Ovary (tissue), 9 donors: Measurements from ENCODE around the gene TMEM94. TPM values are rescaled to one million over a fixed set of nuclear protein-coding genes. Genes with fewer than 3 reads are reported as not detected.

ENCODE experiments used
- DNase-seq, 5 donors: peaks; one replicate each; pipeline ENCODE4 v3.0.0-alpha.2; 2019 to 2020
- H3K27ac ChIP-seq, 2 donors: fragments of 200-600 bp; one replicate each; pipeline versions ENCODE4 v1.5.1 to v1.8.0; 2019 to 2022
- H3K27me3 ChIP-seq: fragments of 200-600 bp; one replicate; pipeline ENCODE4 v1.8.0; 2022
- H3K36me3 ChIP-seq: fragments of 200-600 bp; sonication (generic); one replicate; pipeline ENCODE4 v1.5.1; 2019
- H3K4me1 ChIP-seq: one replicate; pipeline ENCODE4 v1.8.1; 2013; ENCODE audit warnings: mild to moderate bottlenecking, moderate library complexity; ENCODE audit not compliant: insufficient read depth
- H3K4me3 ChIP-seq: fragments of 200-600 bp; sonication (generic); one replicate; pipeline ENCODE4 v1.5.1; 2017
- H3K9me3 ChIP-seq, 2 donors: fragments of 200-600 bp in 1 of 2; sonication (generic) in 1 of 2; one replicate each; pipeline versions ENCODE4 v1.5.1 to v1.8.1; 2013 to 2019; ENCODE audit warnings: mild to moderate bottlenecking in 1 of 2, moderate library complexity in 1 of 2
- EP300 ChIP-seq: sonication (generic); formaldehyde crosslinking; IDR thresholded peaks from one replicate; pipeline ENCODE4 v1.6.1; 2017; ENCODE audit warnings: antibody characterized with exemption
- POLR2A ChIP-seq: fragments of 450-650 bp; IDR thresholded peaks from one replicate; pipeline ENCODE4 v1.6.1; 2017; ENCODE audit warnings: antibody characterized with exemption, mild to moderate bottlenecking, moderate library complexity
- WGBS, 3 donors: extraction: QIAGEN DNeasy Blood & Tissue Kit in 1 of 3; methylation state at CpG; one replicate each; pipeline versions ENCODE4 v1.1.5 to v1.1.7; 2013 to 2017; 5-methylcytosine and 5-hydroxymethylcytosine counted together
- intact Hi-C, 4 donors: fragments of 100-400 bp; cut with DNase I; formaldehyde crosslinking; loops; one replicate each; pipeline versions ENCODE4 v1.11.0 to v1.15.1; 2022 to 2023
- polyA plus RNA-seq, 2 donors: library from polyadenylated mRNA; stranded (reverse); fragments of 200-250 nt in 1 of 2; fragments of 350-450 nt in 1 of 2; fragmentation: Illumina TruSeq in 1 of 2; extraction: RNeasy Lipid Tissue Mini Kit (QIAGEN cat#74804) in 1 of 2; gene quantifications; one replicate each; pipeline ENCODE4 v1.2.3, GENCODE V29; 2013 to 2014
- total RNA-seq, 7 donors: library from RNA; depleted of rRNA in 2 of 7; stranded (reverse); fragments of >200 nt in 2 of 7; fragmentation: NEBNext Ultra II Directional in 3 of 7; extraction: Animal tissue kit (Norgen Biotek cat#: 25700) in 3 of 7; gene quantifications; one replicate each; pipeline versions ENCODE4 v1.1.0 to v1.2.4, GENCODE V29; 2016 to 2023
- TF ChIP-seq, protein P1 (sequence below), 3 donors: fragments of 450-650 bp in 2 of 3; fragments of 200-600 bp in 1 of 3; IDR thresholded peaks; one replicate each; pipeline versions ENCODE4 v1.5.1 to v1.8.0; 2016 to 2022; ENCODE audit warnings: antibody characterized with exemption in 3 of 3, mild to moderate bottlenecking in 1 of 3
- donor health status: DM: no; HTN: no; CAD: no; lungs with moderate emphysema.
- donor health status: DM: no; HTN: no; CAD: no.
- donor health status: Bipolar disorder and iron deficiency.
- donor health status: DM: yes; HTN: yes; CAD: no.
- donor health status: DM: no; HTN: no; CAD: no.
- donor health status: DM: yes; HTN: yes; CAD: no.

TMEM94 gene
- total and polyA plus RNA-seq, 9 donors: 29.2 to 87.1 (median 73.3) TPM

GRCh38 chr17:75512926-75513640 lies 56.6 kb downstream of the TMEM94 start:
- Histone ChIP-seq H3K36me3 (no peaks in the 10 kb centered on the region), H3K4me3 (no peak overlapping the region), H3K4me1 (peaks cover 23% of the 10 kb centered on the region), H3K27ac (no peak overlapping the region), H3K27me3 (no peaks in the 10 kb centered on the region), H3K9me3 (no peaks in the 10 kb centered on the region)
- WGBS, 3 donors: 54 to 63% (median 59%) methylated on average over 10 of the region's 10 CpGs
- no peak for DNase-seq
- intact Hi-C loops: loop anchor here in 1 of 4 donors (10.0 kb wide), 1 partner anchor 188 kb away; no protein-coding TSS in a partner anchor
- TF ChIP-seq POLR2A (no peak), EP300 (no peak)
- TF ChIP-seq, protein P1, sequence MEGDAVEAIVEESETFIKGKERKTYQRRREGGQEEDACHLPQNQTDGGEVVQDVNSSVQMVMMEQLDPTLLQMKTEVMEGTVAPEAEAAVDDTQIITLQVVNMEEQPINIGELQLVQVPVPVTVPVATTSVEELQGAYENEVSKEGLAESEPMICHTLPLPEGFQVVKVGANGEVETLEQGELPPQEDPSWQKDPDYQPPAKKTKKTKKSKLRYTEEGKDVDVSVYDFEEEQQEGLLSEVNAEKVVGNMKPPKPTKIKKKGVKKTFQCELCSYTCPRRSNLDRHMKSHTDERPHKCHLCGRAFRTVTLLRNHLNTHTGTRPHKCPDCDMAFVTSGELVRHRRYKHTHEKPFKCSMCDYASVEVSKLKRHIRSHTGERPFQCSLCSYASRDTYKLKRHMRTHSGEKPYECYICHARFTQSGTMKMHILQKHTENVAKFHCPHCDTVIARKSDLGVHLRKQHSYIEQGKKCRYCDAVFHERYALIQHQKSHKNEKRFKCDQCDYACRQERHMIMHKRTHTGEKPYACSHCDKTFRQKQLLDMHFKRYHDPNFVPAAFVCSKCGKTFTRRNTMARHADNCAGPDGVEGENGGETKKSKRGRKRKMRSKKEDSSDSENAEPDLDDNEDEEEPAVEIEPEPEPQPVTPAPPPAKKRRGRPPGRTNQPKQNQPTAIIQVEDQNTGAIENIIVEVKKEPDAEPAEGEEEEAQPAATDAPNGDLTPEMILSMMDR (IDR thresholded peaks at IDR 0.05): no peak

- peak overlapping the region; percentile 94 for H3K4me3 ChIP-seq
- WGBS, 3 donors: 53 to 67% (median 59%) methylated on average over 17 of the region's 17 CpGs
- peaks cover 23% of the 10 kb centered on the region for H3K4me1 ChIP-seq
- H3K27ac ChIP-seq: peak overlapping the region in 1 of 2 donors; percentile 69
- H3K9me3 ChIP-seq: no peaks in the 10 kb centered on the region
- TF ChIP-seq, protein P1 (IDR thresholded peaks at IDR 0.05): no peak
- TF ChIP-seq EP300: no peak
- no peak for TF ChIP-seq POLR2A
- peak in 2 of 5 donors; percentile 25 to 52 for DNase-seq
- no peaks in the 10 kb centered on the region for H3K27me3 ChIP-seq
- intact Hi-C loops: loop anchor here in 1 of 4 donors (10.0 kb wide), 1 partner anchor 189 kb away; no protein-coding TSS in a partner anchor
- H3K36me3 ChIP-seq: no peaks in the 10 kb centered on the region
Observed at GRCh38 chr17:75513641-75514000, 57.2 kb downstream of the TMEM94 start.

DNA sequence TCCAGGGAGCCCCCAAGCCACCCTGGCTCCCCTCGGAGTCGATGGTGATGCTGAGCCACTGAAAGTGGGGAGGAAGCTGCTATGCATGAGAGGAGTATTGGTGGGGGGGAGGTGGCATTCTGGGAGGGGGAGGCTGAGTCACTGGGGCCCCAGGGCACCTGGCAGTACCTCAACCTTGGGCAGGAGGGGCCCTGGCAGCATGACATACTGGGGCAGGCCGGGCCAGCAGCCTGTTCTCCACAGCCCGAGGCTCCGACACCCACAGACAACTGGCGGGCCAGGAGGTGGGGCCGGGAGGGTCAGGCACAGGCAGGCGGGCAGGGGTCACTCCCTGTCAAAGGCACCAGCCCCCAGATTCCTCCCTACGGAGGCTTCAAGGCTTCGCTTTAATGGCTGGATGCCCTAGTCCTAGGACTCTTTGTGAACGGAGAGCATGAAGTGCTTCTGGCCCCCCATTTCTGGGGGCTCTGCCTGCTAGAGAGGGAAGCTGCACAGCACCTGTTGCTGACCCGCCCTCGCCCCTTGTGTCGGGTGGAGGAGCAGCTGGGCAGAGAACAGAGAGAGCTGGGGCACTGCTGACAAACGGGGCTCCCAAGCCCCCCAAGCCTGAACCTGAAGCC lies 58.0 kb downstream of the TMEM94 start:
- intact Hi-C loops: loop anchor here in 1 of 4 donors (10.0 kb wide), 1 partner anchor 190 kb away; no protein-coding TSS in a partner anchor
- H3K4me1 ChIP-seq: peaks cover 23% of the 10 kb centered on the region
- H3K4me3 ChIP-seq: peak overlapping the region; percentile 94
- no peak for TF ChIP-seq EP300
- no peak for TF ChIP-seq POLR2A
- TF ChIP-seq, protein P1 (IDR thresholded peaks at IDR 0.05): no peak
- DNase-seq: peak in 3 of 5 donors; percentile 45 to 65 (median 61)
- H3K27me3 ChIP-seq: no peaks in the 10 kb centered on the region
- no peaks in the 10 kb centered on the region for H3K9me3 ChIP-seq
- H3K36me3 ChIP-seq: no peaks in the 10 kb centered on the region
- WGBS, 3 donors: 3 to 5% (median 4%) methylated on average over 14 to 15 of the region's 15 CpGs
- H3K27ac ChIP-seq: peak overlapping the region; percentile 69 to 79

DNA sequence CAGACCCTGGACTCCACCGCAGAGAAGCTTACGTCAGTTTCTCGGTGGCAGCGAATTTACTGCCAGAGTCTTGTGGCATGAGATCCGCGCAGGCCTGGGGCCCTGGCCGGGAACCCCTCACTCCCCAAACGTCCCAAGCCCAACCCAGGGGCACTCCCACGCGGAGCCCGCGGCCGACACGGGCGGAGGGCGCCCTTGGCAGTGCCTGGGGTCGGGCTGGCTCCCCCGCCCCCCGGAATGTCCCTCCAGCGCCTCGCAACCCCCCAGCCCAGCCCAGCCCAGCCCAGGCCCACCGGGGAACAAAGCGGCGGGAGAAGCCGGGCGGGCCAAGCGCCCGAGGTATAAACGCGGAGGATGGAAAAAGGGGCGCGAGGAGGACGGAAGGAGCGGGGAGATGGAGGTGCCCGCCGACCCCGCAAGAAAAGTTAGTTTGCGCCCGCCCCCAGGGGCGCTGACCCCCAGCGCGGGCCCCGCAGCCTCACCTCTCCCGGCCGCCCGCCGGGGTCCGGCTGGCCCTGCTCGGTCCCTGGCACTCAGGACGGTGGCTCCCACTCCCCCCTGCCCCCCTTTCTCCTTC lies 58.6 kb downstream of the TMEM94 start:
- peaks cover 23% of the 10 kb centered on the region for H3K4me1 ChIP-seq
- peak; percentile 50 to 78 (median 66) for DNase-seq
- 1% methylated on average over 41 to 50 of the region's 50 CpGs for WGBS, 3 donors
- H3K27me3 ChIP-seq: no peaks in the 10 kb centered on the region
- no peaks in the 10 kb centered on the region for H3K36me3 ChIP-seq
- intact Hi-C loops: loop anchor here in 2 of 4 donors (1.0 to 10.0 kb wide), 4 partner anchors 72 to 190 kb away; partner anchors contain the start of gene MYO15B (in 1 of the 2)
- no peaks in the 10 kb centered on the region for H3K9me3 ChIP-seq
- peak overlapping the region; percentile 94 for H3K4me3 ChIP-seq
- peak overlapping the region; percentile 69 to 79 for H3K27ac ChIP-seq
- TF ChIP-seq, protein P1 (IDR thresholded peaks at IDR 0.05): no peak
- peak; percentile 28 for TF ChIP-seq POLR2A
